Duodenal mucosa (tissue), 2 donors: ENCODE measurements around the gene MSI2.
A peak's percentile ranks its signal among the peaks of the same experiment; 100 is the strongest.

Experiments
- H3K27ac ChIP-seq: one replicate; pipeline ENCODE4 v1.7.0; 2013; ENCODE audit warnings: low read depth, low read length
- H3K27me3 ChIP-seq, 2 donors: one replicate each; pipeline ENCODE4 v1.7.0; 2013; ENCODE audit warnings: low read length in 2 of 2, control low read depth in 1 of 2; ENCODE audit not compliant: insufficient read depth in 2 of 2, control insufficient read depth in 1 of 2
- H3K36me3 ChIP-seq, 2 donors: one replicate each; pipeline ENCODE4 v1.7.0; 2013; ENCODE audit warnings: low read length in 2 of 2, control low read depth in 1 of 2; ENCODE audit not compliant: insufficient read depth in 2 of 2, control insufficient read depth in 1 of 2
- H3K4me1 ChIP-seq, 2 donors: one replicate each; pipeline ENCODE4 v1.7.0; 2013; ENCODE audit warnings: low read length in 2 of 2, control low read depth in 1 of 2; ENCODE audit not compliant: insufficient read depth in 2 of 2, control insufficient read depth in 1 of 2
- H3K4me3 ChIP-seq, 2 donors: one replicate each; pipeline ENCODE4 v1.7.0; 2013; ENCODE audit warnings: low read length in 2 of 2, low read depth in 1 of 2
- H3K9ac ChIP-seq, 2 donors: one replicate each; pipeline ENCODE4 v1.7.0; 2013; ENCODE audit warnings: low read length in 2 of 2, low read depth in 1 of 2
- H3K9me3 ChIP-seq, 2 donors: one replicate each; pipeline ENCODE4 v1.7.0; 2013; ENCODE audit warnings: low read length in 2 of 2, control low read depth in 1 of 2; ENCODE audit not compliant: control insufficient read depth in 1 of 2

The MSI2 gene

GRCh38 chr17:57570724-57571344, 314.5 kb downstream of the MSI2 start:
- H3K27ac ChIP-seq: no peak overlapping the region
- no peaks in the 10 kb centered on the region for H3K4me1 ChIP-seq
- H3K27me3 ChIP-seq: no peaks in the 10 kb centered on the region
- no peak overlapping the region for H3K9ac ChIP-seq
- H3K9me3 ChIP-seq: no peaks in the 10 kb centered on the region
- no peak overlapping the region for H3K4me3 ChIP-seq
- no peaks in the 10 kb centered on the region for H3K36me3 ChIP-seq

- Histone ChIP-seq H3K4me1 (no peaks in the 10 kb centered on the region), H3K36me3 (no peaks in the 10 kb centered on the region), H3K9ac (no peak overlapping the region), H3K27ac (no peak overlapping the region), H3K9me3 (no peaks in the 10 kb centered on the region), H3K4me3 (no peak overlapping the region), H3K27me3 (no peaks in the 10 kb centered on the region)
Observed at GRCh38 chr17:57572062-57572461, 315.7 kb downstream of the MSI2 start.

DNA sequence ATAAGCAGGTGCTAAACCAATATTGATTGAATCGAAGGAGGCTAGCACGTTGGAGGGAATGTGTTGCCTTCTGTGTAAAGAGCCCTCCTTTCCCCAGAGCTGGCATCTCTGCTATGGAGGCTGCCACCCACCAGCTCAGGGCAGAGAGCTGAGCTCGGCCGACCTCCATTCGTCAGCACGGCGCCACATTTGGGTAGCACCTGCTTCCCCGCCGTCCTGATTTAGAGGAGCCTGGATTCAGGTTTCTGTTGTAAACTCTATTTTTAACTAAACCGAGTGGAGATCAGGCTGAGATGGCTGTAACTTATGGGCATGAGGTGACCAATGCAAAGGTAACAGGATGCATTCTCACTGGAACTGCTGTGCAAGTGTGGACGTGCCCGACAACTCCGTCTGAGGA, 316.3 kb downstream of the MSI2 start:
- Histone ChIP-seq H3K4me1 (no peaks in the 10 kb centered on the region), H3K9ac (no peak overlapping the region), H3K36me3 (no peaks in the 10 kb centered on the region), H3K9me3 (no peaks in the 10 kb centered on the region), H3K27me3 (no peaks in the 10 kb centered on the region), H3K4me3 (no peak overlapping the region), H3K27ac (no peak overlapping the region)

GRCh38 chr17:57574040-57574513, 317.8 kb downstream of the MSI2 start:
- Histone ChIP-seq H3K4me1 (peaks cover 0 to 5% of the 10 kb centered on the region in 2 donors), H3K9me3 (no peaks in the 10 kb centered on the region), H3K27me3 (no peaks in the 10 kb centered on the region), H3K9ac (no peak overlapping the region), H3K4me3 (no peak overlapping the region), H3K36me3 (no peaks in the 10 kb centered on the region), H3K27ac (no peak overlapping the region)

- Histone ChIP-seq H3K27ac (no peak overlapping the region), H3K4me3 (no peak overlapping the region), H3K9me3 (no peaks in the 10 kb centered on the region), H3K36me3 (no peaks in the 10 kb centered on the region), H3K4me1 (peaks cover 0 to 5% of the 10 kb centered on the region in 2 donors), H3K27me3 (no peaks in the 10 kb centered on the region), H3K9ac (no peak overlapping the region)
Observed at GRCh38 chr17:57576744-57577143, 320.4 kb downstream of the MSI2 start.

DNA sequence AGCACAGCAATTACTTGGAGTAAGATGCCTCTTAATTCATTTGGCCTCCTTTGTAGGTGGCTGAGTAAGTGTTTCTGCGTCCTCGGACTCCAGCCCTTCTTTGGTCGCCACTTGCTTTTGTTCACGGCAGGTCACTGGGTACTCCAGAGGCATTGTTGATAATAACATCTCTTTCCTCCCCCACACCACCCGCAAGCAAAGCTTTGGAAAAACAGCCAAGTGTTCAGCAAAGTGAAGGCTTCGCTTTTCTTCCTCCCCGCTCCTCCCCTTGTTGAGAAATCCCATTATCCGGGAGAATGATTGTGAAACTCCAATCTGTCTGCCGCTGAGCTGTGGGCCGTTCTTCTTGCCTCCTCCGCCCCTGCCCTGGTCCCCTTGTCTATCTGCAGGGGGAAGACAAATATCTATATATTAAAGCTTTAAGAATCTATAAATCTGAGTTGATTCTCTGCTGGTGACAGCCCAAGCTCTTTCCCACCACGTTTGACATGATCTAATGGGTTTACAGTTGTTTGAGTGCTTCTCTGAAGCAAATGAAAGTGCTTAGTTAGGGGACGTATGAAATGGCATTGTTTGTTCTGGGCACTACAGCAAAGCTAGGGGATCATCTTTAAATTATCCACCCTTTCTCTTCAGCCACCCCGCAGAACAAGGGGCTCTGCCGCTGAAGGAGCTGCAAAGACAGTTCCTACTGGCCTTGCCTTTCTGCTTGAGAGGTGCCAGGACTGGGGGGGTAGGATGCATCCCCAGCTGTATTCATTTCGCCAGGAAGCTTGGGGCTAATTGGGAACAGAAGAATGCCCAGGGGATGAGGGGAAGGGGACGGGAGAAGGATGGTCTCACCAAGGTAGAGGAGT, 321.7 kb downstream of the MSI2 start:
- Histone ChIP-seq H3K27me3 (no peaks in the 10 kb centered on the region), H3K27ac (no peak overlapping the region), H3K4me1 (peaks cover 0 to 5% of the 10 kb centered on the region in 2 donors), H3K36me3 (no peaks in the 10 kb centered on the region), H3K9ac (no peak overlapping the region), H3K9me3 (no peaks in the 10 kb centered on the region), H3K4me3 (peak overlapping the region in 1 of 2 donors; percentile 23)

DNA sequence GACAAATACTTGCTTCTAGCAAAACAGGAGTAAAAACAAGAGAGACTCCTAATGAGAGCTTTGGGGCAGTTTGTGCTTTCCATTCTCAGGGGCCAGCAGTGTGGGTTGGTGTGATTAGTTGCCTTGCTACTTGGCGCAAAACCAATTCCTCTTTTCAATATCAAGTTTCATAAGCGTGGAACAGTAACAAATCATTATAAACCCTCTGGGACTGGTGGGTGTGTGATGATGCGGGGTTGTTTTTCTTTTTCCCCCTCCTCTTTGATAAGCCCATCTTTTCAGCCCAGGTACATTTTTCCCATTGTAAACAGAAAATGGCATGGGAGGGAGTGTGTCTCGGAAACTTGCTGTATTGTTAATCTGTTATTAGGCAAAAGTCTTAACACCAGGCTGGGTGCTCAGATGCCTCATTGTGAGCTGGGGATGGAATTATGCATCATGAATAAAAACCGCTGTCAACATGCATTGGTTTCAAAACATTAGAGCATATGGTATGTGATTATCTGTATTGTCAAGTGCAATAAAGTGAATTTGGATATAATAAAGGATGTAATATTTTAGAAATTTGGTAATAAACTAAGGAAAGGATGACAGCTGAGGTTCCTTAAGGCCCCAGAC, 322.4 kb downstream of the MSI2 start:
- H3K27me3 ChIP-seq: no peaks in the 10 kb centered on the region
- no peak overlapping the region for H3K9ac ChIP-seq
- no peak overlapping the region for H3K4me3 ChIP-seq
- no peaks in the 10 kb centered on the region for H3K36me3 ChIP-seq
- H3K9me3 ChIP-seq: no peaks in the 10 kb centered on the region
- H3K4me1 ChIP-seq: peaks cover 0 to 5% of the 10 kb centered on the region in 2 donors
- H3K27ac ChIP-seq: no peak overlapping the region

DNA sequence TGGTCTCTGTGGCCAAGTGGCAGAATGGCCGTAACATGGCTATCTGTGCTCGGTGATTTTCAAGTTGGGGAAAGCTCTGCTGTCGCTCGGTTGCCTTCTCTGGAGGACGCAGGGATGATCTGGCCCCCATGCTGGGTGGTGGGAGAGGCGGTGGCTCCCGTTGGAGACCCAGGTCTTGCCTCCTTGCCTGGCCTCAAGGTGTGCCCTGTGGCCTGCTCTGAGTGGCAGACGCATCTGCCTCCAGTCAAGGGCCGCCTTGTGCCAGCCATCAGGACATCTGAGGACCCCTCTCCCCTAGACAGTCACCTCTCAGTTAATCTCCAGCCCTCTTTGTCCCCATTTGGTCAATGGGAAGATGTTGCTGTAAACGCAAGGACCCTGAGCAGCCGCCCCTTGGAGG, 322.9 kb downstream of the MSI2 start:
- no peak overlapping the region for H3K27ac ChIP-seq

GRCh38 chr17:57580055-57580739, 323.9 kb downstream of the MSI2 start:
- Histone ChIP-seq H3K27ac (no peak overlapping the region), H3K9ac (no peak overlapping the region), H3K36me3 (no peaks in the 10 kb centered on the region), H3K27me3 (no peaks in the 10 kb centered on the region), H3K4me3 (no peak overlapping the region), H3K4me1 (peaks cover 0 to 5% of the 10 kb centered on the region in 2 donors), H3K9me3 (no peaks in the 10 kb centered on the region)

More for the DNA sequence above, 322.9 kb downstream of the MSI2 start:
- Histone ChIP-seq H3K9me3 (no peaks in the 10 kb centered on the region), H3K9ac (no peak overlapping the region), H3K27me3 (no peaks in the 10 kb centered on the region), H3K4me3 (no peak overlapping the region), H3K4me1 (peaks cover 0 to 5% of the 10 kb centered on the region in 2 donors), H3K36me3 (no peaks in the 10 kb centered on the region)
